NCI-H345 (cell line): Measurements from ENCODE around the gene ATP5F1C.
"Not testable (repeated sequence)": the region's sequence is repeated elsewhere in the genome, so short reads cannot be mapped to it uniquely, and the experiment has no call there.

ENCODE experiments used
- DNase-seq: peaks from one replicate; lab custom pipeline; 2025; lab: John Stamatoyannopoulos, UW

ATP5F1C gene

DNA sequence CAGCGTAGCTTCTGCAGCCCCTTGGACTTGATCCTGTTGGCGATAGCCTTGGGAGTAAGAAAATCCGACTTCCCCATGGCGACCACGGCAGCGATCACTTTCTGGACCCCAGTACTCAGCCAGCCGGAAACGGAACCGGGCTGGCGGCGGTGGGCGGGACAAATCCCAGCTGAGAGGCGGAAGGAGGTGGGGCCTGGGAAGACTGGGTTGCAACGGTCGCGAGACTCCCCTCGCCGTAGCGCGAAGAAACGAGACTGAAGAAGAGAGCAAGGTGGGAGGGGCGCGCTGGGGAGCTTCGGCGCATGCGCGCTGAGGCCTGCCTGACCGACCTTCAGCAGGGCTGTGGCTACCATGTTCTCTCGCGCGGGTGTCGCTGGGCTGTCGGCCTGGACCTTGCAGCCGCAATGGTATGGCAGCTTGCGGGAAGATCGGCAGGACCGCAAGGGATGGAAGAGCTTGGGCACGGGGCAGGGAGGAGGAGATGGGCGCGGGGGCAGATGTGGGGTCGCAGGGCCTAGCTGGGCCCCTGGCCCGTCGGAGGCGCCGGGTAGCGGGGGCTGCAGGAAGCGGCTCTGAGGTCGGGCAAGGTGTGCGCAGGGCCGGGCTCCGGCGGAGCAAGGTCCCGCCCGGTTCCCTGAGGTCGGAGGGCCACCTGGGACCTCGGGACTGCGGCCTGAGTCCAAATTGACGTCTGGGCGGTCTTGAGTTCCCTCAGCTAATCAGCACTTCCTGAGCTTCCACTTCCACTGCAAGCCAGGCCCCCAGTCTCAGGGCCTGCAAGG, at the start of gene ATP5F1C, which contains the start of gene KIN:
Gene ATP5F1C (plus strand): TSS at position 321 of the 782 bp plus-strand sequence. CDS start 31 bp downstream, at position 352.
Gene KIN (minus strand): TSS at position 137 of the 782 bp plus-strand sequence. CDS start 60 bp downstream, at position 77.
- DNase-seq = peak; percentile 93

- DNase-seq = no peak
These were observed 49.2 kb upstream of the ATP5F1C start for GRCh38 chr10:7738536-7739407.

DNA sequence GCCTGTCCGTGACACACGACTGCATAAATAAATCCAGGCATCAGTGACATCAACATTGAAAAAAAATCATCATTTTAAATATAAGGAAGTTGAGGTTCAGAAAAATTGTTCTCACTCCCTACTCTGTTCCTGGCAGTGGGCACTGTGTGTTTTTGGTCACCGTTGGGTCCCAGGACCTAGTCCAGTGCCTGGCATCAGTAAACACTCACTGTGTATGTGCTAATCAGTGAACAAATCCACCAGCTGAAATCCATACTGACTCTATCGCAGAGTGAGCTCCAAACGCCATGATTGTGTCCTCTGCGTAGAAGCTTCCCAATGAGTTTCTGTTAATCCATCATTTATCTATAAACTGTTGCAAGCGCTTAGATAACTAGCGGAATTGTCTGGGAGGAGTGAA, 43.7 kb upstream of the ATP5F1C start:
- no peak for DNase-seq

- not testable (repeated sequence) for DNase-seq
These were observed 39.3 kb upstream of the ATP5F1C start for GRCh38 chr10:7748637-7749036.

GRCh38 chr10:7750222-7750621, 37.8 kb upstream of the ATP5F1C start:
- DNase-seq = no peak

DNA sequence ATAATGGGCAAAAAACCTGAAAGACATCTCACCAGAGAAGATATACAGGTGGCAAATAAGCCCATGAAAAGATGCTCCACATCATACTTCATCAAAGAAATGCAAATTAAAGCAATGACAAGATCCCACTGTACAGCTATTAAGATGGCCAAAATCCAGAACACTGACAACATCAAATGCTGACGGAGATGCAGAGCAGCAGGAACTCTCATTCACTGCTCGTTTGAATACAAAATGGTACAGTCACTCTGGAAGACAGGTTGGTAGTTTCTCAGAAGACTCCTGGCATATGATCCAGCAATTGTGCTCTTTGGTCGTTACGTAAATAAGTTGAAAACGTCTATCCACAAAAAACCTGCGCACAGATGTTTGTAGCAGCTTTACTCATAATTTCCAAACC, 35.7 kb upstream of the ATP5F1C start:
- no peak for DNase-seq

GRCh38 chr10:7755103-7755502, 32.9 kb upstream of the ATP5F1C start:
- no peak for DNase-seq

- DNase-seq = no peak
These were observed 31.5 kb upstream of the ATP5F1C start for GRCh38 chr10:7756360-7756992.

- no peak for DNase-seq
These were observed 24.0 kb upstream of the ATP5F1C start for GRCh38 chr10:7763929-7764328.

DNA sequence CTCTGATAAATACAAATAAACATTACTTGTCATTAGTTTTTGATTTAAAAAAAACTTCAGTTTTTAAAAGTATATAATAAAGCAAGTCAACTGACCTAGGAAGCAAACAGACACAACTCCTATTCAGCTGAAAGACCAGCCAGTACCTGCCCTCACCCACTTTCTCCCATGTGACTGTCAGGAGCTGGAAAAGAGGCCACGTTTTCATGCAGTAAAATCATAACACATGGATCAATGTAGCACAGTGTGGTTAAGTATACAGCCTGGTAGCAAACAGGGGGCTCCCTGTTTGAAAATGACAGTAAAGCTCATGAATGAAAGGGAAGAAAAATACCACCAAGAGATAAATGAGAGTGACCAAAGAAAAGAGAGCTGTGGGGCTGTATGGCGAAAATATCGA, 21.7 kb upstream of the ATP5F1C start:
- no peak for DNase-seq

- no peak for DNase-seq
These were observed 20.8 kb upstream of the ATP5F1C start for GRCh38 chr10:7767209-7767608.

DNA sequence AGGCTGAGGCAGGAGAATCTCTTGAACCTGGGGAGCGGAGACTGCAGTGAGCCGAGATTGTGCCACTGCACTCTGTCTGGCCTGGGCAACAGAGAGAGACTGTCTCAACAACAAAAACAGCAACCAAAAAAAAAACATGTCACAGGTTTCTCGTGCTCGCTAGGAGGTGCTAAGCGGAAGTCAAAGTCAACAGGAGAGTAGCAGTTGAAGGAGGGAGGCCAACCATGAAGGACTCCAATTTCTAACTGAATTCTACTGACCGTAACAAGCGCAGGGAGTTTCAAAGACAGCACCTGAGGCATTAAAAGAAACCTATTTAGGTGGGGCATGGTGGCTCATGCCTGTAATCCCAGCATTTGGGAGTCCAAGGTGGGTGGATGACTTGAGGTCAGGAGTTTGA, 19.6 kb upstream of the ATP5F1C start:
- no peak for DNase-seq

- DNase-seq = peak; percentile 1
These were observed 13.9 kb upstream of the ATP5F1C start for GRCh38 chr10:7773845-7774801.

- DNase-seq = no peak
These were observed 11.2 kb upstream of the ATP5F1C start for GRCh38 chr10:7776777-7777176.

DNA sequence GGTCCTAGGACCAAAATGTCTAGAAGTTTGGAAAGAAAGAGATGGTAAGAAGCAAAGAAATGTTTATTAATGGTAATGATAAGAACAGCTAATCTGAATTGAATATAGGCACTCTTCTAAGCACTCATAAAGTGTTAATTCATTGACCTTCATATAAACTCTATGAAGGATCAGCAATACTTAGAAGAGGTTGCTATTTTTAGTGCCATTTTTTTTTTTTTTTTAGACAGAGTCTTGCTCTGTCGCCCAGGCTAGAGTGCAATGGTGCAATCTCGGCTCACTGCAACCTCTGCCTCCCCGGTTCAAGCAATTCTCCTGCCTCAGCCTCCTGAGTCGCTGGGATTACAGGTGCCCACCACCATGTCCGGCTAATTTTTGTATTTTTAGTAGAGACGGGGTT, 5.8 kb upstream of the ATP5F1C start:
- DNase-seq = not testable (repeated sequence)

DNA sequence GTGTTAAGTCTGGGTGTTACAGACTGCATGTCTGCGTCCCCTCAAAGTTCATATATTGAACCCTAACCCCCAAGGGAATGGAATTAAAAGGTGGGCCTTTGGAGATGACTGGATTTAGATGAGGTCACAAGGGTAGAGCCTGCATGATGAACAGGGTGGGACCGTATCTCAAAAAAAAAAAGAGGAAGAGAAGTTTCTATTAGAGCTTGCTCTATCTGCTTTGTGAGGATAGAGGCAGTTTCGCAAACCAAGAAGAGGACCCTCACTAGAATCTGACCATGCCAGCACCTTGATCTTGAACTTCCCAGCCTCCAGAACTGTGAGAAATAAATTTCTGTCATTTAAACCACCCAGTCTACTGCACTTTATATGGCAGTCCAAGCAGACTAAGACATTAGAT, 1.5 kb upstream of the ATP5F1C start:
- DNase-seq = no peak

- DNase-seq = no peak
These were observed 674 bp upstream of the ATP5F1C start for GRCh38 chr10:7787150-7787856.

GRCh38 chr10:7788639-7789286, 786 bp downstream of the ATP5F1C start:
- peak; percentile 34 for DNase-seq

- no peak for DNase-seq
These were observed 1.4 kb downstream of the ATP5F1C start for GRCh38 chr10:7789390-7789789.

- DNase-seq = no peak
These were observed 4.6 kb downstream of the ATP5F1C start for GRCh38 chr10:7792541-7792940.
